Neutrophil (primary cell): ENCODE data around the gene NAE1.

Source experiments
- H3K27ac ChIP-seq: fragments of 200-600 bp; sonication (generic); 2 replicates; pipeline ENCODE4 v1.5.1; 2016; ENCODE audit warnings: mild to moderate bottlenecking, moderate library complexity
- H3K27me3 ChIP-seq: fragments of 200-600 bp; sonication (generic); 2 replicates; pipeline ENCODE4 v1.6.0; 2016; ENCODE audit warnings: mild to moderate bottlenecking
- H3K36me3 ChIP-seq: fragments of 200-600 bp; sonication (generic); 2 replicates; pipeline ENCODE4 v1.5.1; 2017
- H3K4me1 ChIP-seq, 2 experiments: fragments of 200-600 bp in 1 of 2; sonication (generic) in 1 of 2; 1 replicate in 1 of 2; 2 replicates in 1 of 2; pipeline versions ENCODE4 v1.5.1 to v1.6.1; 2013 to 2016; ENCODE audit warnings: low read depth in 1 of 2, low read length in 1 of 2, mild to moderate bottlenecking in 1 of 2, moderate library complexity in 1 of 2; ENCODE audit not compliant: control insufficient read depth in 1 of 2, insufficient read depth in 1 of 2
- H3K4me3 ChIP-seq, 2 experiments: fragments of 200-600 bp in 1 of 2; sonication (generic) in 1 of 2; 1 replicate in 1 of 2; 2 replicates in 1 of 2; pipeline ENCODE4 v1.5.1; 2013 to 2016; ENCODE audit warnings: low read depth in 1 of 2, low read length in 1 of 2, mild to moderate bottlenecking in 1 of 2, moderate library complexity in 1 of 2
- H3K9me3 ChIP-seq: fragments of 200-600 bp; sonication (generic); 2 replicates; pipeline ENCODE4 v1.5.1; 2016
- TF ChIP-seq, protein P1 (sequence below): fragments of 200-600 bp; sonication (generic); IDR thresholded peaks from 2 replicates; pipeline ENCODE4 v1.5.1; 2016; ENCODE audit warnings: antibody characterized with exemption

Gene NAE1

DNA sequence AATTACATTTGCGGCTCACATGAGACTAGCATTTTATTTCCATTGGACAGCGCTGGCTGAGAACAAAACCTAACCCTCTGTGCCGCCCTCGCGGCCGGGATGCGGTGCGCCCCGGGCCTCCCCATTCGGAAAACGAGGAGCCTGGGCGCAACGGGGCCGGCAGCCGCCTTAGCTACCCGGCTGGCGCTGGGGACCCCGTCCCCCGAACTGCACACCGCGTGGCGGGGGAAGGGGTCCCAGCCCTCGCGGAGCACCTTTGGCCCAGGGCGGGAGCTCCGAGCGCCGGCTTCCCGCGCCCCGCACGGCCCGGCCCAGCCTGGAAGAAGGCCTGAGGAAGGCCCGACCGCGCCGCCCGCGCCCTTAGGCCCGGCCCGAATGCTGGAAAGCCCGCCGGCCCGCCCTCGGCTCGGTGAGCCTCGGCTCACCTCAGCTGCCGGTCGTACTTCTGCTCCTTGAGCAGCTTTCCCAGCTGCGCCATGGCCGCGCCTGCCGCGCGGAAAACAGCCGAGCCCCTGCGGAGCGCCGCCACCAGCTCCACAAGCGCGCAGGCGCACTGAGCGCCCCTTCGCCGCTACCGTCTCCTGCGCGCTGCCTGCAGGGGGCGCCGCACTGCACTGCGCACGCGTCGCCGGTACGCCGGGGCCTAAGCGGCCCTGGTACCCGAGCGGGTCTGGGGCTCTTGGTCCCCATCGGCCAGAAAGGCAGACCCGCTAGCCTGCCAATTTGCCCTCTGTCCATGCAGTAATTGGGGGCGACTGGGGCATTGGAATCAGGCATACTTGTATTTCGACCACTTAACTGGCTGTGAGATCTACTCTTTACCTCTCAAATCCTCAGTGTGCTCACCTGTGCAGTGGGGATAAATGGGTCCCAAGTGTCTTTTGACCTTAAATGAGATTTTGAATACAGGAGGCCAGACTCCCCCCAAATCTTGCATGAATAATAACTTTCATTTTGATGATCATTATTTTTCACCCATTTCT is at the start of gene NAE1:
NAE1 (minus strand) TSS at position 555 of the 983 bp plus-strand sequence; CDS start at position 478, 77 bp downstream.
- no peaks in the 10 kb centered on the region for H3K9me3 ChIP-seq
- H3K27ac ChIP-seq: peak within 1 kb of the TSS; percentile 72
- TF ChIP-seq, protein P1, sequence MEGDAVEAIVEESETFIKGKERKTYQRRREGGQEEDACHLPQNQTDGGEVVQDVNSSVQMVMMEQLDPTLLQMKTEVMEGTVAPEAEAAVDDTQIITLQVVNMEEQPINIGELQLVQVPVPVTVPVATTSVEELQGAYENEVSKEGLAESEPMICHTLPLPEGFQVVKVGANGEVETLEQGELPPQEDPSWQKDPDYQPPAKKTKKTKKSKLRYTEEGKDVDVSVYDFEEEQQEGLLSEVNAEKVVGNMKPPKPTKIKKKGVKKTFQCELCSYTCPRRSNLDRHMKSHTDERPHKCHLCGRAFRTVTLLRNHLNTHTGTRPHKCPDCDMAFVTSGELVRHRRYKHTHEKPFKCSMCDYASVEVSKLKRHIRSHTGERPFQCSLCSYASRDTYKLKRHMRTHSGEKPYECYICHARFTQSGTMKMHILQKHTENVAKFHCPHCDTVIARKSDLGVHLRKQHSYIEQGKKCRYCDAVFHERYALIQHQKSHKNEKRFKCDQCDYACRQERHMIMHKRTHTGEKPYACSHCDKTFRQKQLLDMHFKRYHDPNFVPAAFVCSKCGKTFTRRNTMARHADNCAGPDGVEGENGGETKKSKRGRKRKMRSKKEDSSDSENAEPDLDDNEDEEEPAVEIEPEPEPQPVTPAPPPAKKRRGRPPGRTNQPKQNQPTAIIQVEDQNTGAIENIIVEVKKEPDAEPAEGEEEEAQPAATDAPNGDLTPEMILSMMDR: peak; percentile 90
- H3K4me3 ChIP-seq: peak within 1 kb of the TSS; percentile 73 to 89
- H3K36me3 ChIP-seq: peaks cover 5% of the 10 kb centered on the region
- H3K4me1 ChIP-seq: peaks cover 17 to 19% of the 10 kb centered on the region in 2 experiments
- peaks cover 7% of the 10 kb centered on the region for H3K27me3 ChIP-seq

DNA sequence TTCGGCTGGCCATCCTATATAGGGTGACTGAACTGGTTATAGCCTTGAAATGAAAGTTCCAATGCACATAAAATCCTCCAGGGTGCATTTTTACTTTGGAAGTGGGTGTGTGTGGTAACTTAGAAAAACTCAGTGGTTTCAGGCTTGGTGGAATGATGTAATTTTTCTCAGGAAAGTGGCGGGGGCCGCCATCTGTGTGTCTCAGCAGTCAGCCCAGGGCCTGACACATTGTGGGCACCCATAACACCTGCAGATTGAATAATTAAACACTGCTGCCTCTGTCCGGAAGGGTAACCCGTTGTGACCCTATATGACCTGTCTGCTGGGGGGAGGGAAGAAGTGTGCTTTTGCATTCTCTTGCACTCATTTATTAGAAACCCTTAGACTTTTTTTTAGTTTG is 47.3 kb upstream of the NAE1 start:
- Histone ChIP-seq H3K27me3 (peaks cover 16% of the 10 kb centered on the region), H3K9me3 (no peaks in the 10 kb centered on the region)
- TF ChIP-seq, protein P1: no peak

DNA sequence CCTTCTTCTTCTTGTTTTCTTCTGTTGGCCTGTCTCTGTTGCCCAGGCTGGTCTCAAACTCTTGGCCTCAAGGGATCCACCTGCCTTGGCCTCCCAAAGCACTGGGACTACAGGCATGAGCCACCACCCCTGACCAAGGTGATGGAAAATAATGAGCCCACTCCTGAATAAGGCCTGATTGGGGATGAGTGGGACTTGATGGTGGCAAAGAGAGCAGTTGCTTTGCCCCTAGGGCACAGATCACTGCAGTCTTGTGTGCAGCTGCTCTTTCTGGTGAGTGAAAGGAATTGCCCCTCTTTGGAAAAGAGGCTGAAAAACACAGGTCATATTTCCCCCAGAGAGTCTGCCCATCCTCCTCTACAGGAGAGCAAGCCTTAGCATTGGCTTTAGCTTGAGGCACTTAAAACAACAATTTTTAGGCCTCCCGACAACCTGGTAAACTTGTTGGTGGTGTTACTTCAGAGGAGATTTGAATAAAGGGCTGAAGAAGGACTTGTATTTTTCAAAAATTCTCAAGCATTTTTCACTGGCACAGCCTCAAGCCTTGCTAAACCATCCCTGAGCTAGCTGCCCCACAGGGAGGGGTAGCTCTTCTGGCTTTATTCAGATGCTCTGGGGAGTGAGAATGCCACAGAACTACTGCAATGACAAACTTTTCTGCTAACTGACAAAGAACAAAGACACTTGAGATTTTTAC is 43.5 kb upstream of the NAE1 start:
- H3K4me1 ChIP-seq: peaks cover 17 to 20% of the 10 kb centered on the region in 2 experiments
- H3K9me3 ChIP-seq: no peaks in the 10 kb centered on the region
- no peaks in the 10 kb centered on the region for H3K36me3 ChIP-seq
- peak overlapping the region; percentile 50 for H3K27ac ChIP-seq
- TF ChIP-seq, protein P1: no peak
- no peaks in the 10 kb centered on the region for H3K27me3 ChIP-seq
- no peak overlapping the region for H3K4me3 ChIP-seq

More for the DNA sequence above, 47.3 kb upstream of the NAE1 start:
- H3K36me3 ChIP-seq: no peaks in the 10 kb centered on the region
- peaks cover 25 to 28% of the 10 kb centered on the region in 2 experiments for H3K4me1 ChIP-seq
- H3K27ac ChIP-seq: no peak overlapping the region
- H3K4me3 ChIP-seq: no peak overlapping the region

DNA sequence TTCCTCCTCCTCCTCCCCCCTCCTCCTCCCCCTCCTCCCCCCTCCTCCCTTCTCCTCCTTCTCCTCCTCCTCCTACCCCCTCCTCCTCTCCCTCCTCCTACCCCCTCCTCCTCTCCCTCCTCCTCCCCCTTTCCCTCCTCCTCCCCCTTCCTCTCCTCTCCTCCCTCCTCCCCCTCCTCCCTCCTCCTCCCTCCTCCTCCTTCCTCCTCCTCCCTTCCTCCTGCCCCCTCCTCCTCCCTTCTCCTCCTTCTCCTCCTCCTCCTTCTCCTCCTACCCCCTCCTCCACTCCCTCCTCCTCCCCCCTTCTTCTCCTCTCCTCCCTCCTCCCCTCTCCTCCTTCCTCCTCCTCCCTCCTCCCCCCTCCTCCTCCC is 42.9 kb upstream of the NAE1 start:
- peak overlapping the region; percentile 72 for H3K27ac ChIP-seq
- no peaks in the 10 kb centered on the region for H3K9me3 ChIP-seq
- H3K36me3 ChIP-seq: no peaks in the 10 kb centered on the region
- no peak overlapping the region for H3K4me3 ChIP-seq
- TF ChIP-seq, protein P1: no peak
- no peaks in the 10 kb centered on the region for H3K27me3 ChIP-seq
- H3K4me1 ChIP-seq: peaks cover 17 to 20% of the 10 kb centered on the region in 2 experiments

DNA sequence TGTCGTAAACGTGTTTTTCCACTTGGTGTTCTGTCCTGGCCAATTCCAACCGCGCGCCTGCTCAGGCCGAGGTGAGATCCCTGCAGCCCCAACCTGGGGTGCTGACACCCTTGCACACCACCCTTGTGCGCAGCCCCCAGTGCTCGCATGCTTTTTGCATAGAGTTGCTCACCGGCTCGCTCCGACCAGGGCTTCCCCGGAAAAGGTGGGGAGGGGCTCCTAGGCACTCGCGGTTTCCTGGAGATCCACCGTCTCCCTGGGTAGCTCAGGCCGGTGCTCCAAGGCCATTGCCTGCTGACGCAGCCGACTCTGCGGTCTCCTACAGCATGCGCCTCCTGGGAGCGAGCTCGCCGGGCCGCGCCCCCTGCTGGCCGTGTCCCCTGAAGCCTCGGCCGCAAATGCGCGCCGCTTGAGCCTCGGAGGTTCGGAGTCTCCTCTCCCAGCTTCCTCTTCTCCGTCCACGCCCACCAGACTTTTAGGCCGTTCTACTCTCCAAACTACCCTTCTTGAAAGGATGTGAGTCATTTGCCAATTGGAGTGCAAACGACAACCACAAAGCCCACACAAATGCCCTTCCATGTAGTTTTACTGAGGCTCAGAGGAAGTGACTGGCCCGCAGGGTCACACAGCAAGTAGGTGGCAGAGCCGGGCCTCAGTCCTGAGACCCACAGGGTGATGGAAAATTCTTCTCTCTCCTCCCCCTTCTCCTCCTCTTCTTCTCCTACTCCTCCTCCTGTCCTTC is 42.3 kb upstream of the NAE1 start:
- H3K9me3 ChIP-seq: no peaks in the 10 kb centered on the region
- H3K27me3 ChIP-seq: no peaks in the 10 kb centered on the region
- no peaks in the 10 kb centered on the region for H3K36me3 ChIP-seq
- peaks cover 12 to 17% of the 10 kb centered on the region in 2 experiments for H3K4me1 ChIP-seq
- TF ChIP-seq, protein P1: peak; percentile 90
- H3K4me3 ChIP-seq: peak overlapping the region; percentile 36 to 54
- peak overlapping the region; percentile 72 for H3K27ac ChIP-seq
